DMS53 (cell line): Measurements from ENCODE around the gene P2RX2.
"Not testable (repeated sequence)": the region's sequence is repeated elsewhere in the genome, so short reads cannot be mapped to it uniquely, and the experiment has no call there.

Experiments
- DNase-seq: peaks from one replicate; lab custom pipeline; 2025; lab: John Stamatoyannopoulos, UW

P2RX2 gene

DNA sequence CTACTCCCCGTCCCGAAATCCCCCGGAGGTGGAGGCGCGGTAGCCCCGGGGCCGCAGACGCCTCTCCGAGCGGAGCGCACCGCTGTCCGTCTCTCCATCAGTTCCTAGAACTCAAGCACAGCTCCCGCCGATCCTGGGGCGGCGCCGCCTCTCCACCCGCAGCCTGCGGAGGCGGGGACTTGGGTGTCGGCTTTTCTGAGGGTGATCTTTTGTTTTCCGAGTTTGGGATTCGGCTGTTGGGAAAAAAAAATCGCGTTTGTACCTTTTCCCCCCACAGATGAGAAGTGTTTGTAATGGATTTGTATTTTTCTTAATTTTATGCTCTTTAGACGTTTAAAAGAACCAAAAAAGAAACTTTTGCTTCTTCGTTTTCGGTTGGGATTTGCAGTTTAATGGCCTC is 34.8 kb upstream of the P2RX2 start:
- no peak for DNase-seq

DNA sequence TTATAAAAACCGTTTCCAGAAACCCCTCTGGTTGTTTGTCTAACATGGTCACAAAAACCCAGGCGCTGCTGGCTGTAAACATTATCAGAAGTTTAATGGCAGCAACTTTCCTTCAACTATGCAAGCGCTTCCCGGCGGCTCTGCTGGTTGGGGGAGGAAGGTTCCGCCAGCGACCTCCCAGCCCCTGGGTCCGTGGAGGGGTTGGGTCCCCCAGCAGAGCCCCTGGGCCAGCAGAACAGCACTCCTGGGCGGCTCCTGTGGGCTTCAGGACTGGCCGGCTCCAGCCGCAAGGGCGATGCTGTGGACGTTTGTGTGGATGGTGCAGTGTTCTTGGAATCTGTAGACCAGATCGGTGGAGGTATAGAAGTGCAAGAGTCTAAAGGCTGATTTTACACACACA is 34.1 kb upstream of the P2RX2 start:
- DNase-seq = no peak

DNA sequence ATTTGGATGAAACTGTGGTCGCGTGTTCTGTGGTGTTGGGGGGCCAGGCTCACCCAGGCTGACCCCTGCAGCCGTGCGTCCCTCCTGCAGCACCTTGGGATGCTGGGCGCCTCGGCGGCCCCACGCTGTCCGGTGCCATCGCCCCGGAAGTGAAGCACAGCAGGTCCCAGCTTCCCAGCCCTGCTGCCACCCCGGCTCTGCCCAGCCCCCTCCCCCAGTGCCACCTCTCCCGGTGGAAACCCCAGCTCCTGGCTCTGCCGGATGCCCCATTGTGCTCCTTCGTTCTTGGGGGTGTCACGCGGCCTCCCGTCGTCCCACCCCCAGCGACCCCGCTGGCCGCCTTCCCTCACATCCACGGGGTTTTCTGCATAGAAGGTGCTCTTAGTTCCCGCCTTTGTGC is 33.4 kb upstream of the P2RX2 start:
- no peak for DNase-seq

DNA sequence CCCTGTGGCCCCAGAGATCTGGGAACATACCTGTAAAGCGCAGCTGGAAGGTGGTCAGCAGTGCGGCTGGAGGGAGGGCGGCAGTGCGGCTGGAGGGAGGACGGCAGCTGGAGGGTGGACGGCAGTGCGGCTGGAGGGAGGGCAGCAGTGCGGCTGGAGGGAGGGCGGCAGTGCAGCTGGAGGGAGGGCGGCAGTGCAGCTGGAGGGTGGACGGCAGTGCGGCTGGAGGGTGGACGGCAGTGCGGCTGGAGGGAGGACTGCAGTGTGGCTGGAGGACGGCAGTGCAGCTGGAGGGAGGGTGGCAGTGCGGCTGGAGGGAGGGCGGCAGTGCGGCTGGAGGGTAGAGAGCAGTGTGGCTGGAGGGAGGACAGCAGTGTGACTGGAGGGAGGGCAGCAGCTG is 31.6 kb upstream of the P2RX2 start:
- no peak for DNase-seq

DNA sequence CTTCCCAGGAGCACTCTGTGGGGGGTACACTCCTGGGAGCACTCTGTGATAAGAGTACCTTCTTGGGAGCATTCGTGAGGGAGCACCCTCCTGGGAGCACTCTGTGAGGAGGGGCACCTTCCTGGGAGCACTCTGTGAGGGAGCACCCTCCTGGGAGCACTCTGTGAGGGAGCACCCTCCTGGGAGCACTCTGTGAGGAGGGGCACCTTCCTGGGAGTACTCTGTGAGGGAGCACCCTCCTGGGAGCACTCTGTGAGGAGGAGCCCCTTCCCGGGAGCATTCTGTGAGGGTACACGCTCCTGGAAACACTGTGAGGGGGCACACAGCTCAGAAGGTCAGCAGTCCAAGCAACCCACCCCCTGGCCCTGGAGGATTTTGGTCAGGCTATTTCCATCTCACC is 30.8 kb upstream of the P2RX2 start:
- DNase-seq = no peak

DNA sequence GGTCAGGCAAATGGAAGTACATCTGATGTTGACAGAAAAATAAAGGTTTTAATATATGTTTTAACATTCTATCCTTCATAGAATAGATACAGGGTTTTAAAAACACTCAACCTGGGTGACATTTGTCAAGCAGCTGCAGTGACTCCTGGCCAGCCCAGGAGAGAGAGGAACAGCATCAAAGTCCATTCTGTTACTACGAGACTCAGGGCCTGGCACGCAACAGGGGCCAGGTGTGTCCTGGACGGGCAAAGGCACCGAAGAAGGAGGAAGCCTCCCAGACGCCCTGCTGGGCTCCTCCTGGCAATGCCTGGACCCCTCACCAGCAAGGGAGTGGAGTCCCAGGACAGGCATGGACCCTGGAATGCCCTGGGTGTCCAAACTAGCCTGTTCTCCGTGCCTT is 30.3 kb upstream of the P2RX2 start:
- DNase-seq = no peak

DNA sequence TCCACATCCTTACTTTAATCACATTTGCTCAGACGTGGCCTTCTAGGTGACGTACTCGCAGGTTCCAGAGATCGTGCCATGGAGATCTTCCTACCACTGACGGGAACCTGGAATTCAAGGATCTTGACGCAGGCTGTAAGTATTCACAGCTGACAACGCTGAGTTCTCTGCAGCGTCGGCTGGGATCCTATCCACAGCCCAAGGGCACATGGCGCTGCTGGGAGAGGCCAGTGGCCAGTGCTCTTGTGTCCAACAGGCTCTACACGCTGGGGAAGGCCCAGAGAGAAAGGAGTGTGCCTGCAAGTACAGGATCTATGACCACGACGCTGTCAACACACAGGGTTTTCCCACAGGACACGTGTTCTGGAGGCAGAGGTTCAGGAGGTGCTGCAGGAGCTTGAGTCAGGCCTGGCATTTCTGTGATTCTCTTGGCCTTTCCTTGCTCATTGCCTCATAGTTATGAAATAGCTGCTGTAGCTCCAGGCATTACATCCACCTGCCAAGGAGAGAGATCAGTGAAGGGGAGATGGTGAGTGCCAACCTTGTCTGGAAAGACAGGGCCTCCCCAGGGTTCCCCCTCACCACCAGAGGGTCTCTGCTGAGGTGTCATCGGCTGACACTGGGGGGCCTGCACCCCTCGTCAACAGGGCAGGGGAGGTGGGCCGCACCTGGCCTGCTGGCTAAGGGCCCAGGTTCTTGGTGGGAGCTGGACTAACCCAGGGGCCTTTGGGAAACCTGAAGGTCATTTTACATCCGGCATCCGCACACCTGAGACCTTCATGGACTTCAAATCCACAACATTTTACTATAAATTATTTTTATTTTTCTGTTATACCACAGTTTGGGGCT is 29.5 kb upstream of the P2RX2 start:
- DNase-seq = no peak

DNA sequence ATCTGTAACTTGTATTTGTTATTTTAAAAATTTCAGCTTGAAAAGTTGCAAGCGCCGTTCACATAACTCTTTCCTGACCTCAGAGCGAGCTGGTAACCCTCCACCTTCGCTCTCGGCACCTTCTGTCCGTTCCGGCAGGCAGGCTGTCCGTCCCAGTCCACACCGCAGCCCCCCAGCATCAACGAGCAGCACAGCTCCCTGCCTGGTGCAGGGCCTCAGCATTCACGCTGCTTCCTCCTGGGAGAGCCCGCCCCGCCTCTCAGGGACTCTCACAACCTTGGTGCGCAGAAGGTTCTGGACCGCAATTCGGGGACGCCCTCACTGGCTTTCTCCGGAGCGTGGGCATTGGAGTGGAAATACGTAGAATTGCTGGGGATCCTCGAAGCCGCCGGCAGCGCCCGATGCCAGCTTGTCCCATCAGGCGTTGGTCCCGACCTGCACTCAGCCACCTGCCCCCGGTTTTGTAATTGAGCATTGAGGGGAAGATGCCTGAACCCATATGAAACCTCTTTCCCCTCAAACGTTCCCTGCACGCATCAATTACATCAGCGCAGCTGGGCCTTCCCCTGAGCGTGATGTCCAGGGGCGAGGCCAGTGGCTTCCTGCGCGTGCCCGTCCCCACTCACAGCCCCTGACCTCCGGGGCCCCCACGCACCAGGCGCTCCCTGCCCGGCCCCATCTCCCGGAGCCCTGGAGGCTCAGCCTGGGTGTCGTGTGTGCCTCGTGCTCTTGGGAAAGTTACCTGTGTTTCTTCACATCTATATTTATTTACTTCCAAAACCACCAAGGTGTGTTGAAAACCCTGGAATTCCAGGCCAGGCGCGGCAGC is 27.3 kb upstream of the P2RX2 start:
- DNase-seq = no peak

DNA sequence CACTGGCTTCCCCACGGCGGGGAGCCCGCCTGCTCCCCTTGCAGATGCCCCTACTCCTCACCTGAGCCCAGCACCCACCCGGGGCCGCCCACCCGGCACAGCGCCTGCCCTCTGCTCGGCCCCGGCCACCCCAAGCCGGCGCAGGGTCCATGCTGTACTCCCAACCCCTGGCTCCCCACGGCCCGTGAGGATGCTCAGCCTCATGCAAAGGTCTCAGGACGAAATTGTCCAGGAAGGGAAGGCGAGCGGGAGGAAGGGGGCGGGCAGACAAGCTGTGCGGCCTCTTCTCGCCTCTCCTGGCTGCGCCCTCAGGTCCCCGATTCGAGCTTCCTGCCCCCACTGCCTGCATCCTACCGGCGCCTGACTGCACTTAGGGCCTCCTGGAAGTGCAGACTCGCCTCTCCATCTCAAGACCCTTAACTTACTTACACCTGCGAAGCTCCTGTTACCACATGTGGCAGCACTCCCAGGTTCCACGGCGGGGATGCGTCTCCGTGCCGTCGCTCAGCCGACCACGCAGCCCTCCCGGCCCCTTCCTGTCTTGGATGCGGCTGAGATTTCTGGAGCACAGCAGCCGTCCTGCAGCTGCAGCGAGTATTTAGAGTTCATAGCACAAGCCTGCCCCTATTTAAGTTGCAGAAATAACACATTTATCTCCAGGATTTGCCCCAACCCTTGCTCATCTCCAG is 26.1 kb upstream of the P2RX2 start:
- no peak for DNase-seq

DNA sequence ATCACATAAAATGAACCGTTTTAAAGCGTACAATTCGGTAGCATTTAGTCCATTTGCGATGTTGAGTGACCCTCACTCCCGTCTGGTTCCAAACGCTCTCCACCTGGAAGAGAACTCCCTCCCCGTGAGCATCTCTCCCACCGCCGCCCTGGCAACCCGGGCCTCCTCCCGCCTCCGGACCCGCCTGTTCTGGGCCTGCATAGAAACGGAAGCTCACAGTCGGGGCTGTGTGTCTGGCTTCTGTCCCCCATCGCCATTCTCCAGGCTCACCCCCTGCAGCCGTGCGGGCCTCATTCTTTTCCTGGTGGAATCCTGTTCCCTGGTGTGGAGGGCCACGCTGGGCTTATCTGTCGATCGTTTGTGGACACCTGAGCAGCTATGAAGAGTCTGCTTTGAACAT is 25.5 kb upstream of the P2RX2 start:
- no peak for DNase-seq

DNA sequence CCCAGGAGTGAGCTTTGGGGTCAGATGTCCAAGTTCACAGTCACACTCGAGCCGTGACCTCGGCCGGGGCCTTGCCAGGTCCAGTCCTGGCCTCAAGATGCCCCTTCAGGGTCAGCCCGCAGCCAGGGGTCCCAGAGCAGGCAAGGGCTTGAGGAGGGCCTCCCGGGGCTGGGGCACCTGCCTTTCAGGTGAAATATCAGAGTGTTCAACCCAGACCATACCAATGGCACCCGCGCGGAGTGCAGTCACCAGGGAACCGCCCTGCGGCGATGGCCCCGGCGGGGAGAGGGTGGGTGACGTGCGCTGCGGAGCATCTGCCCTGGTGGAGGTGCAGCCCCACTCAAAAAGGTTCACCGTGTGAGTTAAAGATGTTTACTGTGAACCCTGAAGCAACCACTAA is 25.1 kb upstream of the P2RX2 start:
- peak; percentile 75 for DNase-seq

DNA sequence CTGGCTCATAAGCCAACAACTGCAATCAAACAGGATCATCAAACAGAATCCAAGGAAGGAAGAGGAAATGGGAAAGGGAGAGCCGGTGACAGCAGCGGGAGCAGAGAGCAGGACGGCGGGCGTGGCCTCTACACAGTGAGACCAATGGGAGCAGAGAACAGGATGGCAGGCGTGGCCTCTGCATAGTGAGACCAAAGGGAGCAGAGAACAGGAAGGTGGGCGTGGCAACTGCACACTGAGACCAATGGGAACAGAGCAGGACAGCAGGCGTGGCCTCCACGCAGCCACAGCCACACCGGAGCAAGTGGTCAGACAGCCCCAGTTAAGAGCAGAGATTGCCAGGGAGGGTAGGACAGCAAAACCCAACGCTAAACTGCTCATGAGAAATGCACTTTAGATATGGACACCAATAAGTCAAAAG is 24.6 kb upstream of the P2RX2 start:
- peak; percentile 99 for DNase-seq

DNA sequence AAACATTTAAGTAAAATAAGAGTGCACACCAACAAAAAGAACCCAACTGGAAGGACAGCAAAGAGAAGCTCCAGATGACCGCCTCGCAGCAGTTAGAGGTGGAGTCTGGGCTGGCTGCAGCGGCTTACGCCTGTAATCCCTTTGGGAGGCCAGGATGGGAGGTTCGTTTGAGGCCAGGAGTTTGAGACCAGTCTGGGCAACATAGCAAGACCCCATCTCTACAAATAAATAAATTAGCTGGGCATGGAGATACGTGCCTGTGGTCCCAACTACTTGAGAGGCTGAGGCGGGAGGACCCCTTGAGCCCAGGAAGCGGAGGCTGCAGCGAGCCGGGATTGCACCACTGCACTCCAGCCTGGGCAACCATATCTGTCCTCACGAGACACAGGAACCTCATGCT is 23.4 kb upstream of the P2RX2 start:
- no peak for DNase-seq

DNA sequence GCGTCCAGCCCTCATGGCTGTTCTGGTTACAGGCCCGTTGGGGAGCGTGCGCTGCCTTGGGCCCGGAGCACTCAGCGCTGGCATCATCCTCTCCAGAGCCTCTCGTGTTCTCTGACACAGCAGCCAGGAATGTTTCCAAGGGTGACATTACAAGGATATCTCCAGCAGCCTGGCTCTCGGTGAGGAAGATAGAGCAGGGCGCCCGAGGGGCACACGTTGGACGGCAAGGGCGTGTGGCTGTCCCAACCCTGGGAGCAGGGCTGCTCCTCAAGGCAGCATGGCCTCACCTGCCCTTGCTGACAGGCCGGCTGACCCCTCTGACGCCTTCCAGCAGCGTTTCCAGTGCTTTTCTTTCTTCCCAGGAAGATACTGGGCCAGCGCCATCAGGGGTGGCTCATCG is 22.6 kb upstream of the P2RX2 start:
- DNase-seq = peak; percentile 85

DNA sequence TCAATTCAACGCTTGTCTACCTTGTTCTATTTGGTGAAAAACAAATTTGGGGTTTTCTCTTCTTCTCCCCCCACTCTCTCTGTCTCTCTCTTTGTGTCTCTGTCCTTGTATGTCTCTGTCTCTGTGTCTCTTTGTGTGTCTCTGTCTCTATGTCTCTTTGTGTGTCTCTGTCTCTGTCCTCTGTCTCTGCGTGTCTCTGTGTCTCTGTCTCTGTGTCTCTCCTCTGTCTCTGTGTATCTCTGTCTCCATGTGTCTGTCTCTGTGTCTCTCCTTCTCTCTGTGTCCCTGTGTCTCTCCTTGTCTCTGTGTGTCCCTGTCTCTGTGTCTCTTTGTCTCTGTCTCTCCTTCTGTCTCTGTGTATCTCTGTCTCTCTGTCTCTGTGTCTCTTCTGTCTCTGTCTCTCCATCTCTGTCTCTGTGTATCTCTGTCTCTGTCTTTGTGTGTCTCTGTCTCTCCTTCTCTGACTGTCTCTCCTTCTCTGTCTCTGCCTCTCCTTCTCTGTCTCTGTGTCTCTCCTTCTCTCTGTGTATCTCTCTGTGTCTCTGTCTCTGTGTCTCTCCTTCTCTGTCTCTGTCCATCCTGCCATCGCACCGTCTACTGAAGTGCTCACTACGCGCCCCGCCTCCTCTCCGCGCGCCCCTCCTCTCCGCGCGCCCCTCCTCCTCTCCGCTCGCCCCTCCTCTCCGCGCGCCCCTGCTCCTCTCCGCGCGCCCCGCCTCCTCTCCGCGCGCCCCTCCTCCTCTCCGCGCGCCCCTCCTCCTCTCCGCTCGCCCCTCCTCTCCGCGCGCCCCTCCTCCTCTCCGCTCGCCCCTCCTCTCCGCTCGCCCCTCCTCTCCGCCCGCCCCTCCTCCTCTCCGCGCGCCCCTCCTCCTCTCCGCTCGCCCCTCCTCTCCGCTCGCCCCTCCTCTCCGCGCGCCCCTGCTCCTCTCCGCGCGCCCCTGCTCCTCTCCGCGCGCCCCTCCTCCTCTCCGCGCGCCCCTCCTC is 21.0 kb upstream of the P2RX2 start:
- DNase-seq = peak; percentile 87

DNA sequence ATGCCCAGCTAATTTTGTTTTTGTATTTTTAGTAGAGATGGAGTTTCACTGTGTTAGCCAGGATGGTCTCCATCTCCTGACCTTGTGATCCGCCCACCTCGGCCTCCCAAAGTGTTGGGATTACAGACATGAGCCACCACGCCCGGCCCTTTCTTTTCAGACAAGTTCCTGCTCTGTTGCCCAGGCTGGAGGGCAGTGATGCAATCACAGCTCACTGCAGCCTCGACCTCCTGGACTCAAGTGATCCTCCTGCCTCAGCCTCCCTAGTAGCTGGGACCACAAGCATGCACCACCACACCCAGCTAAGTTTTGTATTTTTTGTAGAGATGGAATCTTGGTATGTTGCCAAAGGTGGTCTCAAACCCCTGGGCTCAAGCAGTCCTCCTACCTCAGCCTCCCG is 19.1 kb upstream of the P2RX2 start:
- not testable (repeated sequence) for DNase-seq

DNA sequence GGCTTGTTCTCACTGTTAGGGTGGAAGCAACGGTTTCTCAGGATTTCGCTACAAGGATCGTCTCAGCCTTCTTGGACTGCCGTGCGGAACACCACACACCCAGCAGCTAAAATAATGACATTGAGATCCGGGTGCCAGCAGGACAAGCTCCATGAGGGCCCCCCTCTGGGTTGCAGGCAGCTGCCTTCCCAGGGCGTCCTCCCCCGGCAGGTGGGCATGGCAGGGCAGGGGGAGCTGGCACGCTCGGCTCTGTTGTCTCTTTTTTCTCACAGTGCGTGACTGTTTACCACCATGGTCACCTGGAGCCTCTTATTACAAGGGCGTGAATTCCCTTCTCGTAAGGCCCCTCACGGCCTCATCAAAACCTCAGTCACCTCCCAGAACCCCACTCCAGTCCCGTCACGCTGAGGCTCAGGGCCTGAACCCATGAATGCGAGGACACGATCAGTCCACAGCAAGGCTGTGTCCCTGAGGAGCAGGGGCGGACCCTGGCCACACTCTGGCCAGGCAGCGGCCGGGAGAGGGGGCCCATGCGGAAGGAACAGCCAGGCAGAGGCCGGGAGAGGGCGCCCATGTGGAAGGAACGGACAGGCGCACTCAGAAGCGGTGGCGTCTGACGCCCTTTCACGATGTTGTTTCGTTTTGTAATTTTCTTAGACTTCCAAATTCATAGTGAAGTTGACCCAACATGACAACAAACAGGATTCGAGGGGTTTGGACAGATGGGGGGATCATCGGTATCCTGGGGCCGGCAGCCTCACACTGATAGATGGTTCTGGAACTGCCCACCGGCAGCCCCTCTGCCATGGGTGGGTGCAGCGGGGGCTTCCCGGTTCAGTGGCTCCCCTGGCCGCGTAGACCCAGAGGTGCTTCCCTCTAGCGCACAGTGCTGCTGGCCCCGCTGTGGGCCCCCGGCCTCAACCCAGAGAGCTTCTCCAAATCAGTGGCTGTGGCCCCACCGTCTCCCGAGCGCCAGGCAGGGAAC is 18.2 kb upstream of the P2RX2 start:
- peak; percentile 91 for DNase-seq

DNA sequence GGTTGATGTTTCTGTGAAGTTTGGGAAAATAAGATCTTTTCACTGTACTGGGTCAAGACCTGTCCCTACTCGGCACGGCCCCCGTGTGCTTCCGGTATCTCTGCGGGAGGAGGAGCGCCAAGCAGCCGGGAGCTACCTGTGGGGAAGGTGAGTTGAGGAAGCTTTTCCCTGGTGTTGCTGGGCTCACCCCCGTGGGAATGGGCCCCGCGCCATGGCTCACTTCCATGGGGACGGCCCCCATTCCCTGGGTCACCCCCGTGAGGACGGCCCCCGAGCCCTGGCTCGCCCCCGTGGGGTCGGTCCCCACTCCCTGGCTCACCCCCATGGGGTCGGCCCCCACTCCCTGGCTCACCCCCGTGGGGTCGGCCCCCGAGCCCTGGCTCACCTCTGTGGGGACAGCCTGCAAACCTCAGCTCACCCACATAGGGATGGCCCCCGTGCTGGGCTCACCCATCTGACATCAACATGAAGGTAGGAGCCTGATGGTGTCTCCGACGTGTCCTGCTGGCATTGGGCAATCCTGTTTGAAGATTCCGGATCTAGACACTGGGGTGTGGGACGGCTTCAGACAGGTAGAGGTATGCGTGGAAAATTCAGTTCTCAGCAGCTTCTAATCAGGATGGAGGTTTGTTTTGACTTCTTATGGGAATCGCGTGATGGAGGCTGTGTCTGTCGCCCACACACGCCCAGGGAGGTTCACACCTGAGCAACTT is 17.2 kb upstream of the P2RX2 start:
- DNase-seq = peak; percentile 75

DNA sequence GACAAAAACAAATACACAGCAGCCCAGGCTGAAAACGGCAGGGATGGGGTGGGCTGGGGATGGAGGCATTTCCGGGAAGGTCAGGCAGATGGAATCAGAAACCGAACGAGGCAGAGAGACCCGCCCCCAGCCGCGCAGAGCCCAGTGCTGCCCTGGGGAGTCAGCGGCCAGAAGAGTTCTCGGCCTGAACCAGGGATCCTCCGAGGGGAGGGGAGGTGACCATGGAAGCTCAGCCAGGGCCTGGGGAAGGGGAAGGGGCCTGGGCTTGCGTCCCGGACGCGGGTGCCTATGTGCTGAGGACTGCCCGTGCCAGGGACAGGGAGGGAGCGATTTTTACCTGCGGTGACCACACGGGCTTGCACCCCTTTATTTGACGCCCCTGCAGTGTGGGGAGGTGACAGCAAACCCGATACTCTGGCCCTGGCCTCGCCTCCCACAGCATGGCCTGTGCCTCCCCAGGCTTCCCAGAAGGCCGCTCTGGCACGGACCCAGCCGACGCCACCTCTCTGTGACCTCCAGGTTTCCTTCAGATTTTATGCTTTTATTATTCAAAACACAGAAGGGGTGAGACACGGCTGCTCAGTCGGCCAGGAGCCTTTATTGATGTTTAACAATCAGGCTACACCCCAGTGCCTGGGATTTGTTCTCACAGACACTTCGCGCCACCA is 15.9 kb upstream of the P2RX2 start:
- DNase-seq = no peak
